Naive thymus-derived CD8-positive, alpha-beta T cell (primary cell): ENCODE measurements around the gene IQGAP3. TPM values are rescaled to one million over a fixed set of nuclear protein-coding genes. Genes with fewer than 3 reads are reported as not detected.
A peak's percentile ranks its signal among the peaks of the same experiment; 100 is the strongest.

ENCODE experiments used
- ATAC-seq, 2 donors: fragments of 150-1000 bp; cut with Tn5 transposase in 1 of 2; sonication (Bioruptor Pico), chemical (Tn5 transposase) in 1 of 2; 1 replicate in 1 of 2; 2 replicates in 1 of 2; pipeline ENCODE4 v1.10.0; 2021; ENCODE audit warnings: mild to moderate bottlenecking in 2 of 2, moderate library complexity in 2 of 2
- POLR2A ChIA-PET: fragments of 350-600 bp; sonication (Branson Sonifier 250); formaldehyde crosslinking; loops from one replicate; lab custom pipeline; 2021; ENCODE audit warnings: antibody characterized with exemption; lab: Charles Lee
- DNase-seq, 10 donors: peaks; one replicate each; pipeline versions ENCODE4 v3.0.0 to v3.0.0-alpha.2; 2020 to 2022
- H3K27ac Mint-ChIP-seq, 10 donors: one replicate each; pipeline ENCODE4 v1.8.0; 2020 to 2022; ENCODE audit warnings: mild to moderate bottlenecking in 10 of 10, mixed read lengths in 10 of 10, moderate library complexity in 4 of 10, inconsistent platforms in 1 of 10
- H3K27me3 Mint-ChIP-seq, 5 donors: one replicate each; pipeline ENCODE4 v1.8.0; 2021 to 2022; ENCODE audit warnings: mixed read lengths in 5 of 5
- H3K36me3 Mint-ChIP-seq, 3 donors: one replicate each; pipeline ENCODE4 v1.8.0; 2020 to 2022; ENCODE audit warnings: mixed read lengths in 3 of 3, mild to moderate bottlenecking in 2 of 3, inconsistent platforms in 1 of 3
- H3K4me1 Mint-ChIP-seq, 4 donors: one replicate each; pipeline ENCODE4 v1.8.0; 2021 to 2022; ENCODE audit warnings: mixed read lengths in 4 of 4
- H3K4me3 Mint-ChIP-seq, 10 donors: one replicate each; pipeline ENCODE4 v1.8.0; 2020 to 2022; ENCODE audit warnings: mild to moderate bottlenecking in 10 of 10, mixed read lengths in 10 of 10, moderate library complexity in 6 of 10, inconsistent platforms in 1 of 10
- H3K9me3 Mint-ChIP-seq, 9 donors: one replicate each; pipeline ENCODE4 v1.8.0; 2020 to 2022; ENCODE audit warnings: mixed read lengths in 9 of 9, mild to moderate bottlenecking in 3 of 9, inconsistent platforms in 1 of 9, moderate library complexity in 1 of 9
- polyA plus RNA-seq, 3 donors: library from polyadenylated mRNA; unstranded; fragments of 300-500 nt; fragmentation: Illumina TruSeq; gene quantifications; one replicate each; pipeline ENCODE4 v1.2.3, GENCODE V29; 2021
- total RNA-seq, 8 experiments: library from RNA in 2 of 8; stranded (reverse) in 2 of 8; gene quantifications; one replicate each; pipeline ENCODE4 v1.2.3 and lab custom pipeline; 2021 to 2026

IQGAP3 gene
- total and polyA plus RNA-seq, 5 experiments from 2014 or later, result 0.08 TPM; not detected in 4

DNA sequence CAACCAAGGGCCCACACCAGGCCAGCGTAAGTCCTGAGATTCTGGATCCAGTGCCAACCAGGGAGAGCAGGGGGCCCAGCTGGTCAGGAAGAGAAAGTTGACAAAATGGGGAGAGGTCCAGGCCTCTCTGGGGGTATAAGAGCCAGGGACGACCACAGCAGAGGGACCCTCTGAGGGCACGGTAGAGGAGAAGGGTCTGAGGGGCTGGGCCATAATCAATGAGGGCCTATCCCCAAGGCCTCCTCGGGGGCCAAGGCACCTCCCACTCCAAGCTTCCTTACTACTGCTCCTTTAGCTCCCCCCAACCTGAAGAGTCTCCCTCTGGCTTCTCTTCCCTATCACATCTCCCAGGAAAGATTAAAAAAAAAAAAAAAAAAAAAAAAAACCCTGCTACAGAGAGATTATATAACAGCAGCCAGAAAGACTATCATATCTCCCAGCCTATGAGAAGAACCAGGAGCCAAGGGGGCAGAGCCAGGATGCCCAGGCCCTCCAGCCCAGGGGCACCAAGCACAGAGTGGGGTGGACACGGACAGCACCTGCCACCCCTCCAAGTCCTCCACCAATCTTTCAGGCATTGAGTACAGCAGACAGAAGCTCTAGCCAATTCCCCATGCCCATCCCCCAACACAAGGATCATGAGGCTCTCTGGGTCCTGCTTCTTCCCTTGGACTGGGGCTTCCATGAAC, 74.5 kb downstream of the IQGAP3 start:
- H3K36me3 Mint-ChIP-seq, result peaks cover 0 to 16% (median 4%) of the 10 kb centered on the region in 3 donors
- peak in 1 of 10 donors; percentile 31 for DNase-seq
- ATAC-seq, result no peak
- no peaks in the 10 kb centered on the region for H3K27me3 Mint-ChIP-seq
- peak overlapping the region; percentile 77 to 98 (median 87) for H3K4me3 Mint-ChIP-seq
- H3K4me1 Mint-ChIP-seq, result peaks cover 45 to 77% (median 75%) of the 10 kb centered on the region in 4 donors
- POLR2A ChIA-PET, result interaction anchor here (0.5 to 14.8 kb wide), 8 partner anchors 7 to 112 kb away, joined by 3 to 359 read pairs (median 10); partner anchors contain the start of gene TTC24
- no peaks in the 10 kb centered on the region for H3K9me3 Mint-ChIP-seq
- peak overlapping the region; percentile 20 to 99 (median 90) for H3K27ac Mint-ChIP-seq

DNA sequence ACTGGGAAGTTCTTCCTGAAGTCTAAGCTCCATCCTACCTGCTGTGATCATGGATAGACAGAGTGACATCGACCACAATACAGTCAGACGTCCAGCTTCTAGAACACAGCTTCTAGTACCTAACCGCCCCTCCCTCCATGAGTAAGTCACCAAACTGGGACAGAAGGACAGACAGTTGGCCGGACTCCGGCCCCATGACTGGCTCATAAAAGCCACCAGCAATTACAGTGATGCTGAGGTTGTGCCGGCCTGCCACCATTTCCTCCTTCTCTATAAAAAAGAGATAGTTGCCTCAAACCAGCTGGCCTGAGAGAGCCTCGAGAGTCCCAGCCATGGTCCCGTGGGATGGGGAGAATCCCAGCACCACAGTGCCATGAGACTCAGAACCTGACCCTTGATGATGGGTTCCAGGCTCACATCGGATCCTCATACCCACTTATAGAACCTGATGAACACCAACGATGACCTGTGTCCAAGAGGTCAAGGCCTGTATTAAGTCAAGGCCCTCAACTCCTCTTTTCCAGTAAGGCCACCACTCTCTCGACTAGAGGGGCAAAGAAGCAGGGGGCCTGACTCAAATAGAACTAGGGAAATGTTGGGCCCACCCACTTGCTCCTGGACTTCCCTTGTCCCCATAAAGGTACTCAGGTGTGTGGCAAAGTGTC, 75.2 kb downstream of the IQGAP3 start:
- peaks cover 0 to 23% (median 4%) of the 10 kb centered on the region in 3 donors for H3K36me3 Mint-ChIP-seq
- POLR2A ChIA-PET, result interaction anchor here (0.6 to 14.8 kb wide), 7 partner anchors 8 to 112 kb away, joined by 3 to 359 read pairs (median 4); no protein-coding TSS in a partner anchor

GRCh38 chr1:156496211-156496761, 76.1 kb downstream of the IQGAP3 start:
- Mint-ChIP-seq H3K4me3 (peak overlapping the region; percentile 38 to 98 (median 86)), H3K27me3 (no peaks in the 10 kb centered on the region), H3K36me3 (peaks cover 0 to 27% (median 4%) of the 10 kb centered on the region in 3 donors), H3K9me3 (no peaks in the 10 kb centered on the region), H3K4me1 (peaks cover 52 to 79% (median 77%) of the 10 kb centered on the region in 4 donors), H3K27ac (peak overlapping the region; percentile 14 to 99 (median 90))
- POLR2A ChIA-PET, result interaction anchor here (1.2 to 14.8 kb wide), 5 partner anchors 9 to 18 kb away, joined by 3 to 359 read pairs (median 6); no protein-coding TSS in a partner anchor
- no peak for ATAC-seq
- no peak for DNase-seq

More for the DNA sequence above, 75.2 kb downstream of the IQGAP3 start:
- Mint-ChIP-seq H3K27ac (peak overlapping the region; percentile 25 to 99 (median 90)), H3K9me3 (no peaks in the 10 kb centered on the region), H3K4me3 (peak overlapping the region; percentile 77 to 98 (median 87)), H3K27me3 (no peaks in the 10 kb centered on the region), H3K4me1 (peaks cover 47 to 77% (median 75%) of the 10 kb centered on the region in 4 donors)
- DNase-seq, result peak in 1 of 10 donors; percentile 50
- no peak for ATAC-seq

DNA sequence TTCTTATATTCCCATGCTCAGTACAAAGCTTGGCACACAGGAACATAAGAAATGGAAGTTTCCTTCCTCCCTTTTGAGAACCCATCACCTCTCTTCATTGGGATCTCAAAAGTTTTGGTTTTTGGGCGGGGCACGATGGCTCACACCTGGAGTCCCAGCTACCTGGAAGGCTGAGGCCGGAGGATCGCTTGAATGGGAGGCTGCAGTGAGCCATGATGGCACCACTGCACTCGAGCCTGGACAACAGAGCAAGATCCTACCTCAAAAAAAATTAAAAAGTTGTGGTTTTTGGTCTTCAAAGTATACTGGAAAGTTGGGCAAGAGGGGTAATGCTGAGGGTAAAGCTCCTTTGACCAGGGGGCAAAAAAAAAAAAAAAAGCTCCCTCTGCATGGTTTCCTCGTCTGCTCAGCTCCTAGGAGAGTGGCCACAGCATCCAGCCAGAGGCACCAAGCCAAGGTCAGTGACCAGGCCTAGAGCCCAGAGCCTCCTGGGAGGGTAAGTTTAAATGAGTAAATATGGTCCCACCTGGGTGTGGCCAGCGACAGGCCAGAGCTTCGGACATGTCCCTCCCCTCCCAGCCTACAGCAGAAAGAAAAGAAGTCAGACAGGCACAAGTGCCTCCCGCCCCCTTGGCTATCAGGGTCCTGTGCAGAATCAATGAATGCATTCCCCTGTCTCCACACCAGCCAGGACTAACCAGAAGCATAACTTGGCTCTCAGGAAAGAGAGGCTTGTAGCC, 76.8 kb downstream of the IQGAP3 start:
- Mint-ChIP-seq H3K27me3 (no peaks in the 10 kb centered on the region), H3K4me1 (peaks cover 59 to 86% (median 83%) of the 10 kb centered on the region in 4 donors), H3K27ac (peak overlapping the region; percentile 74 to 99 (median 92)), H3K9me3 (no peaks in the 10 kb centered on the region), H3K4me3 (peak overlapping the region in 9 of 10 donors; percentile 57 to 98 (median 85)), H3K36me3 (peaks cover 0 to 27% (median 4%) of the 10 kb centered on the region in 3 donors)
- POLR2A ChIA-PET, result interaction anchor here (0.6 to 14.8 kb wide), 8 partner anchors 9 to 106 kb away, joined by 3 to 359 read pairs (median 6); partner anchors contain the start of genes GPATCH4 and TTC24
- ATAC-seq (no peak), DNase-seq (peak in 1 of 10 donors; percentile 26)

- Mint-ChIP-seq H3K27ac (peak overlapping the region in 9 of 10 donors; percentile 69 to 99 (median 92)), H3K36me3 (peaks cover 0 to 27% (median 4%) of the 10 kb centered on the region in 3 donors), H3K9me3 (no peaks in the 10 kb centered on the region), H3K4me3 (peak overlapping the region; percentile 22 to 98 (median 60)), H3K27me3 (no peaks in the 10 kb centered on the region), H3K4me1 (peaks cover 65 to 98% (median 95%) of the 10 kb centered on the region in 4 donors)
- DNase-seq, result no peak
- ATAC-seq, result no peak
- POLR2A ChIA-PET, result interaction anchor here (1.2 to 14.8 kb wide), 3 partner anchors 8 to 87 kb away, joined by 3 to 359 read pairs (median 3); partner anchors contain the start of gene TTC24
These were observed 78.0 kb downstream of the IQGAP3 start for GRCh38 chr1:156494309-156494895.

DNA sequence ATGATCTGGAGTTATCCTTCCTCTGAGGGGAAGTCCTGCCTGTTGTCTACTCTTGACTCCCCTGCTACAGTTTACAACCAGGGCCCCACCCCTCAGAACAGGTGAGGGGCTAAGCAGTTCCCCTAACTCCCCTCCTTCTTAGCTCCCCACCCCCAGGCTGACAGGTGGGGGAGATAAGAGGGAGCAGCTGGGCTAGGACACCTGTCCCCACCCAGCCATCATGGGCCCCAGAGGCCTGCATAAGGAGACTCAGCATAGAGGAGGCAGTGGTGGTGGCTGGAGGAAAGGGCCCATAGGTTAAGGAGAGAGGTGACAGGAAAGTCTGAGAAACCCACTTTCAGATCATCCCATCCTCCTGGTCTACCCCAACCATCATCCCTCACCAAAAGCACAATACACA, 78.6 kb downstream of the IQGAP3 start:
- DNase-seq (no peak), ATAC-seq (no peak)
- Mint-ChIP-seq H3K27ac (peak overlapping the region in 9 of 10 donors; percentile 69 to 99 (median 87)), H3K36me3 (peaks cover 0 to 27% (median 4%) of the 10 kb centered on the region in 3 donors), H3K4me3 (peak overlapping the region; percentile 50 to 80 (median 58)), H3K4me1 (peaks cover 72 to 99% (median 99%) of the 10 kb centered on the region in 4 donors), H3K27me3 (no peaks in the 10 kb centered on the region), H3K9me3 (no peaks in the 10 kb centered on the region)
- POLR2A ChIA-PET, result interaction anchor here (1.5 to 15.0 kb wide), 3 partner anchors 5 to 88 kb away, joined by 3 to 359 read pairs (median 359); partner anchors contain the start of gene MEF2D

DNA sequence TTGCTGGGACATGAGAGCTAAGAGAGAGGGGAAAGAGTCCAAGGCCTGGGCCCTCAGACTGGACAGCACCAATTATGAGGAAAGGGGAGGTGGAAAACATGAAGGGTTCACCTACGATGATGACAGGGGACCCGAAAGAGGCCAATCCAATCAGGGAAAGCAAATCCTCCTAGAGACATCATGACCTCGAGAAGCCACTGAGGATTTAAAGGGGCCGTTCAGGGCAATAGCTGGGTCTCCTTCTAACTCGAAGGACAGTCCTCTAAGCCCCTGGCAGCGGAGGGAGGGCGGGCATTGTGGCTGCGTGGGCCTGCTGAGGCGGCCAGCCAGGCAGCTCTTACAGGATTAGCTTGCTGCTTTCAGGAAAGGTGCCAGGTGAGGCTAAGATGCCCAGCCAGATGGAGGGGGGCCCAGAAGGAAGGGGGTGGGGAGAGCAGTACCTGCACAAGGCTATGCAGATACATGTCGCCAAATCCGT, 79.2 kb downstream of the IQGAP3 start:
- DNase-seq (no peak), ATAC-seq (no peak)
- peaks cover 73 to 100% (median 99%) of the 10 kb centered on the region in 4 donors for H3K4me1 Mint-ChIP-seq
- H3K27me3 Mint-ChIP-seq, result no peaks in the 10 kb centered on the region
- POLR2A ChIA-PET, result interaction anchor here (0.7 to 15.0 kb wide), 5 partner anchors 5 to 88 kb away, joined by 3 to 359 read pairs (median 11); partner anchors contain the start of gene MEF2D
- peaks cover 0 to 27% (median 4%) of the 10 kb centered on the region in 3 donors for H3K36me3 Mint-ChIP-seq
- H3K27ac Mint-ChIP-seq, result peak overlapping the region; percentile 82 to 99 (median 94)
- H3K9me3 Mint-ChIP-seq, result no peaks in the 10 kb centered on the region
- H3K4me3 Mint-ChIP-seq, result peak overlapping the region; percentile 54 to 83 (median 74)

DNA sequence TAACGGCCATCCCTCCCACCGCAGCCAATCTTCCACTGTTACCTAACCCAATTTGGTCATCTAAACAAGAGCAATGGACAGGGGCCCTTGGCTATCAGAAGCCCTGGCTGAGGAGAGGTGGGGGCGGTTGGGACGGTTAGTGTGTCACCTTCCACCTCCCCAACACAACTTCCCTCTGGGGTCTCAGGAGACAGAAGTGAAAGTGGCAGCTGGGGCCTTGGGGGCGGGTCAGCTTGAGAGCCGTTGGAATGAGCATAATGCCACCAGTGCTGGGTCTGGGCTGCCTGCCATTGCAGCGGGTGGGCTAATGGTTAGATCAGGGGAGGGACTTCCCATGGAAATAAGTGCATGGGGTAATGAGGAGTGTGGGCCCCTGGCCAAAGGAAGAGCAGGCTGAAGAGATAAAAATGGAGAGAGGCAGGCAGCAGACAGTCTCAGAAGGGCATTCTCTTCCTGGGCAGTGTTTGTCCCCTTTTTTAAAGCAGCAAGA, 79.7 kb downstream of the IQGAP3 start:
- H3K4me1 Mint-ChIP-seq, result peaks cover 74 to 100% (median 99%) of the 10 kb centered on the region in 4 donors
- POLR2A ChIA-PET, result interaction anchor here (0.7 to 15.0 kb wide), 5 partner anchors 6 to 89 kb away, joined by 3 to 359 read pairs (median 11); partner anchors contain the start of gene MEF2D
- H3K4me3 Mint-ChIP-seq, result peak overlapping the region; percentile 54 to 83 (median 74)
- H3K36me3 Mint-ChIP-seq, result peaks cover 0 to 27% (median 4%) of the 10 kb centered on the region in 3 donors
- H3K27me3 Mint-ChIP-seq, result no peaks in the 10 kb centered on the region
- peak overlapping the region; percentile 82 to 99 (median 94) for H3K27ac Mint-ChIP-seq
- ATAC-seq, result no peak
- no peaks in the 10 kb centered on the region for H3K9me3 Mint-ChIP-seq
- DNase-seq, result no peak

DNA sequence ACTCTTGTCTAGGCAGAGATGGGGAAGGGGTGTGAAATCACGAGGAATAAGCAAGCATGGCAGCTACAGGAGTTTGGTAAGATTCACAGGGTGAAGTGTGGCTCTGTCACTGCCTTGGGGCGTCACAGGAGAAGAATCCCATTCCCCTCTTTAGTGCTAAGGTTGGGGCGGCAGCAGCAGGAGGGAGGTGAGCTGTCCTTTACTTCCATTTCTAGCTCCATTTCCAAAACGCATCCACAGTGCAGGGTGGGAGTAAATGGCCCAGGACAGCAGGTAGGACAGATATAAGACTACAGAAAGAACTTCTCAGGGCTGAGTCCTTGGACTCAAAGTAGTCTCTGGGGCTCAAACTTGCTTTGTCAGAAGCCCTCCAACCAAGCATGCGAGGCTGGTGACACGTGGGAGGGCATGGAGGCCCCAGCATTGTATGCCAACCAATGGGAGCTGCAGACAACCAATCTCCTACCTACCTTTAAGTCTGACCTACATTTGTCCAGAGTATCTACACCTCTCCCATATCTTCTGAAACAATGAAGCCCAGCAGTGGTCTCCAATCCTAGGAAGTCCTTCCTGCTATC, 80.3 kb downstream of the IQGAP3 start:
- H3K36me3 Mint-ChIP-seq, result peaks cover 0 to 27% (median 4%) of the 10 kb centered on the region in 3 donors
- POLR2A ChIA-PET, result interaction anchor here (0.8 to 15.0 kb wide), 6 partner anchors 6 to 101 kb away, joined by 3 to 359 read pairs (median 7); partner anchors contain the start of gene MEF2D
- H3K27me3 Mint-ChIP-seq, result no peaks in the 10 kb centered on the region
- peaks cover 75 to 100% (median 99%) of the 10 kb centered on the region in 4 donors for H3K4me1 Mint-ChIP-seq
- ATAC-seq (no peak), DNase-seq (no peak)
- no peaks in the 10 kb centered on the region for H3K9me3 Mint-ChIP-seq
- H3K27ac Mint-ChIP-seq, result peak overlapping the region; percentile 82 to 99 (median 94)
- peak overlapping the region; percentile 54 to 83 (median 76) for H3K4me3 Mint-ChIP-seq

GRCh38 chr1:156491151-156491949, 81.0 kb downstream of the IQGAP3 start:
- POLR2A ChIA-PET, result interaction anchor here (0.8 to 15.0 kb wide), 7 partner anchors 5 to 102 kb away, joined by 3 to 359 read pairs (median 4); partner anchors contain the start of genes MEF2D and NAXE
- H3K27me3 Mint-ChIP-seq, result no peaks in the 10 kb centered on the region
- H3K9me3 Mint-ChIP-seq, result no peaks in the 10 kb centered on the region
- peak overlapping the region; percentile 59 to 86 (median 78) for H3K4me3 Mint-ChIP-seq
- peak overlapping the region; percentile 82 to 99 (median 94) for H3K27ac Mint-ChIP-seq
- peaks cover 3 to 23% (median 4%) of the 10 kb centered on the region in 3 donors for H3K36me3 Mint-ChIP-seq
- peaks cover 72 to 100% (median 99%) of the 10 kb centered on the region in 4 donors for H3K4me1 Mint-ChIP-seq
- ATAC-seq, result no peak
- DNase-seq, result no peak
